ENCODE data around the gene AP1G2.

- TF ChIP-seq CTCF (IDR thresholded peaks at IDR 0.05), result no peak
- TF ChIP-seq POLR2A (IDR thresholded peaks at IDR 0.05), result no peak
Measured at GRCh38 chr14:23536494-23536893, 31.1 kb downstream of the AP1G2 start.

All from uterus (tissue), 2 donors.